Vagina (tissue), 2 donors: ENCODE results near the gene NFS1. TPM values are rescaled to one million over a fixed set of nuclear protein-coding genes. Genes with fewer than 3 reads are reported as not detected.
"Not testable (repeated sequence)": the region's sequence is repeated elsewhere in the genome, so short reads cannot be mapped to it uniquely, and the experiment has no call there.

Experiments used
- DNase-seq, 2 donors: peaks; one replicate each; pipeline ENCODE4 v3.0.0-alpha.2; 2017; ENCODE audit errors: extremely low spot score in 2 of 2
- H3K27ac ChIP-seq: fragments of 200-600 bp; sonication (generic); one replicate; pipeline ENCODE4 v1.5.1; 2019
- H3K27me3 ChIP-seq: fragments of 200-600 bp; sonication (generic); one replicate; pipeline ENCODE4 v1.5.1; 2019
- H3K36me3 ChIP-seq, 2 donors: fragments of 200-600 bp; sonication (generic); one replicate each; pipeline ENCODE4 v1.5.1; 2017 to 2019
- H3K4me1 ChIP-seq: fragments of 200-600 bp; sonication (generic); one replicate; pipeline ENCODE4 v1.5.1; 2019
- H3K4me3 ChIP-seq, 2 donors: fragments of 200-600 bp; sonication (generic); 1 replicate in 1 of 2; 2 replicates in 1 of 2; pipeline ENCODE4 v1.5.1; 2016 to 2019
- H3K9me3 ChIP-seq: fragments of 200-600 bp; sonication (generic); one replicate; pipeline ENCODE4 v1.5.1; 2019
- CTCF ChIP-seq, 3 experiments: fragments of 450-650 bp in 2 of 3; fragments of 200-600 bp in 1 of 3; sonication (generic) in 1 of 3; IDR thresholded peaks; one replicate each; pipeline ENCODE4 v1.5.1; 2017 to 2019; ENCODE audit warnings: antibody characterized with exemption in 3 of 3, mild to moderate bottlenecking in 2 of 3, moderate library complexity in 2 of 3
- POLR2A ChIP-seq, 2 donors: fragments of 450-650 bp; IDR thresholded peaks; one replicate each; pipeline ENCODE4 v1.6.1; 2017; ENCODE audit warnings: antibody characterized with exemption in 2 of 2, mild to moderate bottlenecking in 2 of 2, moderate library complexity in 2 of 2
- POLR2AphosphoS5 ChIP-seq, 2 donors: sonication (generic); formaldehyde crosslinking; IDR thresholded peaks; one replicate each; pipeline ENCODE4 v1.9.0; 2017; ENCODE audit warnings: antibody characterized with exemption in 2 of 2, mild to moderate bottlenecking in 2 of 2, low read depth in 1 of 2; ENCODE audit not compliant: insufficient read depth in 1 of 2
- intact Hi-C: fragments of 100-400 bp; cut with DNase I; formaldehyde crosslinking; loops from one replicate; pipeline ENCODE4 v1.15.1; 2023
- total RNA-seq: library from RNA; depleted of rRNA; stranded (reverse); fragments of >200 nt; gene quantifications from one replicate; pipeline ENCODE4 v1.2.3, GENCODE V29; 2016

Gene NFS1
- total RNA-seq, 1 donor from 2014 or later = 15.2 TPM

GRCh38 chr20:35729283-35729807 is 30.2 kb upstream of the NFS1 start:
- no peak for TF ChIP-seq CTCF (IDR thresholded peaks at IDR 0.05)
- TF ChIP-seq POLR2AphosphoS5 (IDR thresholded peaks at IDR 0.05; ENCODE audit: insufficient read depth in 1 of 2, low read depth in 1 of 2) = no peak
- TF ChIP-seq POLR2A (IDR thresholded peaks at IDR 0.05) = no peak
- Histone ChIP-seq H3K36me3 (peaks cover 0 to 92% of the 10 kb centered on the region in 2 donors), H3K9me3 (no peaks in the 10 kb centered on the region), H3K27ac (no peak overlapping the region), H3K4me1 (peaks cover 50% of the 10 kb centered on the region), H3K27me3 (no peaks in the 10 kb centered on the region), H3K4me3 (no peak overlapping the region)
- DNase-seq = no peak
- intact Hi-C loops = no loop called here

GRCh38 chr20:35726842-35727711 is 27.9 kb upstream of the NFS1 start:
- no peak for TF ChIP-seq POLR2A (IDR thresholded peaks at IDR 0.05)
- no peak for TF ChIP-seq POLR2AphosphoS5 (IDR thresholded peaks at IDR 0.05; ENCODE audit: insufficient read depth in 1 of 2, low read depth in 1 of 2)
- no peak for TF ChIP-seq CTCF (IDR thresholded peaks at IDR 0.05)
- peaks cover 40% of the 10 kb centered on the region for H3K4me1 ChIP-seq
- no peaks in the 10 kb centered on the region for H3K27me3 ChIP-seq
- no peak for DNase-seq
- peaks cover 4 to 98% of the 10 kb centered on the region in 2 donors for H3K36me3 ChIP-seq
- intact Hi-C loops = no loop called here
- no peak overlapping the region for H3K4me3 ChIP-seq
- H3K27ac ChIP-seq = no peak overlapping the region
- no peaks in the 10 kb centered on the region for H3K9me3 ChIP-seq

DNA sequence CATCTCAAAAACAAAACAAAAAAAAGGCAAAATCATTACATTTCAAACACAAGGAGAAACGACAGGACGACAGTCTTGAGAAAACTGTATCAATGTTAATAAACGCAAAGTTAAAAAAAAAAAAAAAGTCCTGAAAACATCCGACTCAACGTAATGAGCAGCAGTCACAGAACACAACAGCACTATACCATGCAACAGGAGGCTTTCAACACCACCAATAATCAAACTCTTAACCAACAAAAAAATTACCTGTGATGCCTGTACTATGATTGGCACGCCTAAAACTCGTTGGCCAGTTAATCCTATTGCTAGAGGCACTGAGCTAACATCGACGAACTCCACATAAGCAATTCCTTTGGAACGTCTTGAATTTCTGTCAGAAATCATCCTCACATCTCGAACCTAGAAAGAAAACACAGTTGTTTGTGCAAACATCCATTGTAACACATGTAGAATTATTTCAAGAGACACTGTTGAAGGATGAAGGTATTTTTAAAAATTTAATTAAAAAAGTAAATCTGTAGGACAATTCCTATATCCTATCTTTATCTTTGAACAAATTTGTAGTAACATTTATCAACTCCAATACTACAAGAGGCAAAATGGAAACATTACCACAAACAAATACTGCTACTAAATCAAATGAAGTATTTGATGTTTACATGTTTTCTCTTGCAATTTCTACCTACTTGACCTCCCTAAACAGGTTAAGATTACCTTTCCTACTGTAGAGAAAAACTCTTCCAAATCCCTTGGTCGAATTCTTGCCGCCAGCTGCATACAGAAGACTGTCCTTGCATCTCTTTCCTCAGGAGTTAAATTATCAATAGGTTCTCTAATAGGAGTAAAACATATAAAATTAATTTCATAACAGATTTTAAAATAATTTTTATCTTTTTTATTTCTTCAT is 25.4 kb upstream of the NFS1 start:
- Histone ChIP-seq H3K36me3 (peaks cover 4 to 98% of the 10 kb centered on the region in 2 donors), H3K4me3 (no peak overlapping the region), H3K27ac (no peak overlapping the region), H3K27me3 (no peaks in the 10 kb centered on the region), H3K9me3 (no peaks in the 10 kb centered on the region), H3K4me1 (peaks cover 24% of the 10 kb centered on the region)
- intact Hi-C loops = no loop called here
- no peak for DNase-seq
- no peak for TF ChIP-seq POLR2A (IDR thresholded peaks at IDR 0.05)
- TF ChIP-seq POLR2AphosphoS5 (IDR thresholded peaks at IDR 0.05; ENCODE audit: insufficient read depth in 1 of 2, low read depth in 1 of 2) = no peak
- TF ChIP-seq CTCF (IDR thresholded peaks at IDR 0.05) = no peak

DNA sequence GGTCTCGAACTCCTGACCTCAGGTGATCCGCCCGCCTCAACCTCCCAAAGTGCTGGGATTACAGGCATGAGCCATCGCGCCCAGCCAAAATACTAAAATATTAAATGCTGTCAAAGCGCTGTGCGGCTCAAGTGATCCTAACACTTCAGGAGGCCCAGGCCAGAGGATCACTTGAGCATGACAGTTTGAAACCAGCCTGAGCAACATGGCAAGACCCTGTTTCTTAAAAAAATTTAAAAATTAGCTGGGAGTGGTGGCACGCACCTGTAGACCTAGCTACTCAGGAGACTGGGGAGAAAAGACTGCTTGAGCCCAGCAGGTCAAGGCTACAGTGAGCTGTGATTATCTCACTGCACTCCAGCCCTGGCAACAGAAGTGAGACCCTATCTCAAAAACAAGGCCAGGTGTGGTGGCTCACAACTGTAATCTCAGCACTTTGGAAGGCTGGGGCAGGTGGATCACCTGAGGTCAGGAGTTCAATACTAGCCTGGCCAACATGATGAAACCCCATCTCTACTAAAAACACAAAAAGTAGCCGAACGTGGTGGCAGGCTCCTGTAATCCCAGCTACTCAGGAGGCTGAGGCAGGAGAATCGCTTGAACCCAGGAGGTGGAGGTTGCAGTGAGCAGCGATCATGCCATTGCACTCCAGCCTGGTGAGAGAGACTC is 24.6 kb upstream of the NFS1 start:
- H3K27ac ChIP-seq, H3K9me3 ChIP-seq, H3K27me3 ChIP-seq, DNase-seq, H3K4me3 ChIP-seq, intact Hi-C loops: not testable (repeated sequence)
- Histone ChIP-seq H3K4me1 (peaks cover 30% of the 10 kb centered on the region), H3K36me3 (peaks cover 4 to 98% of the 10 kb centered on the region in 2 donors)

GRCh38 chr20:35723275-35723639 is 24.1 kb upstream of the NFS1 start:
- intact Hi-C loops, DNase-seq, H3K9me3 ChIP-seq, H3K27me3 ChIP-seq, H3K4me3 ChIP-seq, H3K27ac ChIP-seq: not testable (repeated sequence)
- Histone ChIP-seq H3K36me3 (peaks cover 4 to 96% of the 10 kb centered on the region in 2 donors), H3K4me1 (peaks cover 35% of the 10 kb centered on the region)
